Coronary artery (tissue), 2 donors: ENCODE results near the gene RALGAPA2.

Source experiments
- DNase-seq: peaks from one replicate; pipeline ENCODE4 v3.0.0-alpha.2; 2017; ENCODE audit warnings: low spot score
- H3K27ac ChIP-seq, 2 donors: fragments of 200-600 bp; sonication (generic); one replicate each; pipeline ENCODE4 v1.5.1; 2016 to 2019
- H3K4me3 ChIP-seq: fragments of 200-600 bp; sonication (generic); 2 replicates; pipeline ENCODE4 v1.5.1; 2016; ENCODE audit warnings: mild to moderate bottlenecking, moderate library complexity
- CTCF ChIP-seq: fragments of 200-600 bp; sonication (generic); IDR thresholded peaks from one replicate; pipeline ENCODE4 v1.5.1; 2019; ENCODE audit warnings: antibody characterized with exemption

The RALGAPA2 gene

GRCh38 chr20:20439602-20440190 is 272.7 kb downstream of the RALGAPA2 start:
- Histone ChIP-seq H3K27ac (no peak overlapping the region), H3K4me3 (no peak overlapping the region)
- TF ChIP-seq CTCF: no peak
- no peak for DNase-seq

- Histone ChIP-seq H3K27ac (no peak overlapping the region), H3K4me3 (no peak overlapping the region)
- no peak for TF ChIP-seq CTCF
- DNase-seq: no peak
Observed at GRCh38 chr20:20437314-20437713, 275.1 kb downstream of the RALGAPA2 start.

GRCh38 chr20:20436689-20437088 is 275.8 kb downstream of the RALGAPA2 start:
- H3K4me3 ChIP-seq: no peak overlapping the region
- no peak overlapping the region for H3K27ac ChIP-seq
- TF ChIP-seq CTCF: no peak
- DNase-seq: no peak

GRCh38 chr20:20435453-20435852 is 277.0 kb downstream of the RALGAPA2 start:
- TF ChIP-seq CTCF: no peak
- H3K4me3 ChIP-seq: no peak overlapping the region
- DNase-seq: no peak

DNA sequence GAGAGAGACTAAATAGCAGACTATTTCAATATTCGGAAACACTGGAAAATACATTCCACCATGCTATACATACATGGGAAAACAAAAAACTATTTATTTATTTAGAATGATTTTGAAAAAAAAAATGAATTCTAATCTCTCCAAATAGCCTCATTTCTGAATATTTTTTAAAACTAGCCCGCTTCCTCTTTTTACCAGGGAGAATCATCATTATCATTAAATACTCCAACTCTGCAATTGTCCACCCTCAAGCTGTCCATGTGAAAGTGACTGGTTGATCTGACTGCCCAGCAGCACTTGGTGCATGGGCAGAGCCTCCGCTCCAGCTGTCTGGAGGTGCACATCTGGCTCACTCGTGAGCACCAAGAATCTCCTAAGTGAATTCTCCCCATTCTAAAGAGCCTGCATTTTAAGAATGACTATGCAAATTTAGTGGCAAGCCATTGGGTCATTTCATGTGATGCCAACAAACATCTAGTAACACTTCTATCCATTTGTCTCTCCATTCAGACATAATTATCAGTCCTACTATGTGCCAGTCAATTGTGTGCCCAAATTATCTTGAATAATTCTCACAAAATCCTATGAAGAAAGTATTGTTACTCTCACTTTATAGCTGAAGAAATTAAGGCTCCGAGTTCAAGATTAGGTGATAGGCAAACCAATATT is 279.7 kb downstream of the RALGAPA2 start:
- H3K4me3 ChIP-seq: no peak overlapping the region
- DNase-seq: no peak
- no peak for TF ChIP-seq CTCF
- H3K27ac ChIP-seq: no peak overlapping the region

More at GRCh38 chr20:20435453-20435852, 277.0 kb downstream of the RALGAPA2 start:
- no peak overlapping the region for H3K27ac ChIP-seq

DNA sequence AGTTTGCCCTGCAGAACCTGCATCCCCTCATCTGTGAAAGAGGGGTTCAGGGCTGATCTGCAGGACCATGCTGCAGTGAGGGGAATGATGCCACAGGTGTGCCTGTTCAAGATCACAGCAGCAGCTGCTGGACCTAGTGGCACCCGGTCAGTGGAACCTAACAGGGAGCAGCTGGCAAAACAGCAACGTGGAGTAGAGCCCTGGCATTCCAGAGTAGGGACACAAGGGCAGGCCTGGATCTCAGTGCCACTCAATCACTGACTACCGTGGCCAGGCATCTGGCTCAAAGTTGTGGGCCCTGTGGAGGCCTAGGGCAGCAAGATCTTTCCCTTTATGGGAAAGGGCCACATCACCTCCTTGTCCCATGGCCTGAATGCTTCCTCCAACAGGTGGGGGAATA is 282.4 kb downstream of the RALGAPA2 start:
- Histone ChIP-seq H3K27ac (no peak overlapping the region), H3K4me3 (no peak overlapping the region)
- DNase-seq: no peak
- TF ChIP-seq CTCF: no peak

- Histone ChIP-seq H3K27ac (no peak overlapping the region), H3K4me3 (no peak overlapping the region)
- no peak for DNase-seq
- TF ChIP-seq CTCF: no peak
Observed at GRCh38 chr20:20428067-20428466, 284.4 kb downstream of the RALGAPA2 start.
